Hematopoietic multipotent progenitor cell treated with erythropoietin and hydrocortisone succinate and interleukin-3 and kit ligand, for 17 days (in vitro differentiated cells): Measurements from ENCODE around the gene MRPS35.

Source experiments
- DNase-seq: peaks from one replicate; pipeline ENCODE4 v3.0.0-alpha.2; 2015; ENCODE audit warnings: low spot score

Gene MRPS35

GRCh38 chr12:27772328-27773049 lies 61.9 kb downstream of the MRPS35 start:
- no peak for DNase-seq

GRCh38 chr12:27777141-27777540 lies 66.5 kb downstream of the MRPS35 start:
- no peak for DNase-seq

DNA sequence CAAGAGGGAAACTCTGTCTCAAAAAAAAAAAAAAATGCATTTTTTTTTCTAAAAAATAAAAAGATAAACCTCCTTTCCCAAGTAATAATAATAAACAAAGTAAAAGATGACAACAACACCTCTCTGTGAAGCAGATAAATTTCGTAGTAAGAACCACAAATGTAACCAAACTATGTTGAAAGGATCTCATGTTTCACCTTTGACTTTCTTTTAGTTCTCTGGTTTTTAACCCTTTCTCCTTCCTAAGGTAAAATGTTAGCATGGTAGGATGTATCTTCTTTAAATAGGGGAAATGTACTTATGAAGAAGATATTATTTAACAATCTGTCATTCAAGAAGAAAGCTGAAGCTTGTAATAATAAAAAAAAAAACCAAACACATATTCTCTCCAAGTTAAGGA lies 67.6 kb downstream of the MRPS35 start:
- no peak for DNase-seq

- DNase-seq: no peak
These were observed 68.8 kb downstream of the MRPS35 start for GRCh38 chr12:27779416-27779919.

DNA sequence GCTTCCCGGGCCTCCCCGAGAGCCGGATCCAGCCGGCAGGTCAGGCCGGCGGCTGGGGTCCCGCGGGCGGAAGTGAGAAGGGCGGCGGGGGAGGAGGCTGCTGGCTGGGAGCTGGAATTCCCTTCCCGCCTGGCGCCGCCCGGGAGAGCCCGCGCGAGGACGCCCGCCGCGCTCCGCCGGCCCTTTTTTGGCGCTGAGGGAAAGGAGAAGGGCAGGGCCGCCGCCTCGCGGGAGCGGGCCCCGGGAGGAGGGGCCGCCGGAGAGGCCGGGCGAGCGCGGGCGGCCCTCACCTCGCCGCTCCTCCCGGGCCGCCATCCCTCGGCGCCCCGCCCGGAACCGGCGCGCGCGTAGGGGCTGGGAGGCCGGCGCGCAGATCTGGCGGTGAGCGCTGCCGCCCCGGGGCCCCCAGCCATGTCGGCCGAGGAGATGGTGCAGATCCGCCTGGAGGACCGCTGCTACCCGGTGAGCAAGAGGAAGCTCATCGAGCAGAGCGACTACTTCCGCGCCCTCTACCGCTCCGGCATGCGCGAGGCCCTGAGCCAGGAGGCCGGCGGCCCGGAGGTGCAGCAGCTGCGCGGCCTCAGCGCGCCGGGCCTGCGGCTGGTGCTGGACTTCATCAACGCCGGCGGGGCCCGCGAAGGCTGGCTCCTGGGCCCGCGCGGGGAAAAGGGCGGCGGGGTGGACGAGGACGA lies 69.4 kb downstream of the MRPS35 start, which contains the start of the genes KLHL42 and MANSC4:
TSS of gene KLHL42 (plus strand) at position 314 of the 692 bp plus-strand sequence. CDS start at position 412, 98 bp downstream.
TSS of gene MANSC4 (minus strand) at position 317 of the 692 bp plus-strand sequence. CDS start 8,960 bp downstream, outside the sequence.
- peak; percentile 18 for DNase-seq

GRCh38 chr12:27780612-27781408 lies 70.2 kb downstream of the MRPS35 start:
- no peak for DNase-seq

DNA sequence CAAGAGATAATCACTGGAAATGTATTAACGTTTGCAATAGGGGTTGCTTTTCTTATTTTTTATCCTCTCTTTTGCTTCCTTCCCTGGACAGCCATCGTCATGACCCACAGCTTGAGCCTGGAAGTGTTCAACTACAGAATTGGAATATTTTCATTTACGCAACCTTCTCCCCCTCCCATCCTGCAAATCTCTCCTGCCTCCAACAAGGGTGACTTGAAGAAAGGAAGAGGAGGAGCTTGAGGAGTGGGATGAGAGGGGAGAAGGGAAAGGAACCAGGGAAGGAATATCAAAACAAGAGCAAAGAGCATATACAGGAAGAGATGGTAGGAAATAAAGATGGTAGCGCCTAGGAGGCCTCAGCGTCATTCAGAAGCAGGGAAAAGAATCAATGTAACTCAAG lies 71.0 kb downstream of the MRPS35 start:
- DNase-seq: no peak

- DNase-seq: no peak
These were observed 71.8 kb downstream of the MRPS35 start for GRCh38 chr12:27782481-27782880.

DNA sequence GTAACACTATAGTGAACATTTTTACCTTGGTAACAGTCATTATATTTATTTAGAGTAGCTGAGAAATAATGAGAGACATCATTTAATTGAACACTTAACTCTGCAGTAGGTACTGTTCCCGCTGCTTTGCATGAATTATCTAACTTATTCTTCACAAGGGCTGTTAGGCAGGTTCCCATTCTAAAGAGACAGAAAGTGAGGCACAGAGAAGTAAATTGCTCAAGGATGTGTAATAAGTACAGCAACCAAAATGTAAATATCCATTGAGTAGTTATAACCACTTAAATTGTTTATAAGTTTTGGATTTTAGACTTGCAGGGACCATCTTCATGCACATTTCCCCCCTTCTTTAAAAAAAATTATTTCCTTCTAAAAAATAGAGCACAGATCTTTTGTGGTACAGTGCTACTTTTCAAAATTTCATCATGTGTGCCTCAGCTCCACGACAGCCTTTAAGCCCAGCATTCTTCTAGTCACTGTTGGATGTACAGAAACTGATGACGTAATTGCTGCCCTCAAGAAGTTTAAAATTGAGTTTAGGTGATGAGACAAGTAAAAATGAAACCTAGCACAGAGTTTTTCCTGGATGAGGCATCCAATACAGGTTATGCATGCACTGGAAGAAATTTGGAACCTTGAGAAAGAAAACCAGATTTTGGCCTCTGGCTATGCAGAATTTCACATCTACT lies 75.4 kb downstream of the MRPS35 start:
- DNase-seq: no peak

GRCh38 chr12:27787559-27787958 lies 76.9 kb downstream of the MRPS35 start:
- DNase-seq: no peak

GRCh38 chr12:27790179-27790578 lies 79.5 kb downstream of the MRPS35 start:
- DNase-seq: no peak

- no peak for DNase-seq
These were observed 84.4 kb downstream of the MRPS35 start for GRCh38 chr12:27794818-27795584.

DNA sequence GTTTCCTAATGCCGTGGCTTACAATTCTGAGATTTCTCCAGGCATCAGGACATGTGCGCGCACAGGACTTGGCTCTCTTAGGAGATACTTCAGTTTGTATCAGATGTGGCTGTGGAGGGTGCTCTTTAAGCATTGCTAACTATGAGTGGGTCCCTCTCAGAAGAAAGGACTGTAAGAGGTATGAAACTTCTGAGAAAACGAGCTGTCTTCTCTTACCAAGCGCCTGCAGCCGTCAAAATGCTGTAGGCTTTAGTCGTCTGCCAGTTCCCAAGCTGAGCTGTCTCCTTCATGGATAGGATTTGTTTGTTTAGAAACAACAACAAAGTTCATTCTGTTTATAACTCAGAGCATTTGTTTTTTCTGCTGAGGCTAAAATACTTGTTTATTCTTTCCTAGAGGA lies 85.5 kb downstream of the MRPS35 start:
- DNase-seq: no peak

- no peak for DNase-seq
These were observed 86.8 kb downstream of the MRPS35 start for GRCh38 chr12:27797301-27798025.

- no peak for DNase-seq
These were observed 90.2 kb downstream of the MRPS35 start for GRCh38 chr12:27800819-27801218.

- no peak for DNase-seq
These were observed 91.0 kb downstream of the MRPS35 start for GRCh38 chr12:27801630-27802029.

DNA sequence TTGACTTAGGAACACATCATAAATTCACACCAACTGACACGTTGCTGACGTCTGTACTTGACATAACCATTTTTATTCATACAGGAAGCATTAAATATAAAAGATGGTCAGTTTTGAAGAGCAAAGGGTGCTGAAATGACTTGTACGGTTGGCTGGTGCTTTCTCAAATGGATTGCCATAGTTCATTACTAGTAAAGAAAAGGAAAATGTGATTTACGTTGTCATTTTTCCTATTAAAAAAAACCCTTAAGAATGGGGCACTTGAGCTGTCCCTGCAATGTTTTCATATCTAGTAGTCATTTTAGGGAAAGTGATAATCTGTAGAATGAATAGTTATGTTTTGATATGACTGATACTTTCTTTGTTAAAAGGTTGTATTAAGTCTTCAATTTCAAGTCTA lies 91.9 kb downstream of the MRPS35 start:
- no peak for DNase-seq

DNA sequence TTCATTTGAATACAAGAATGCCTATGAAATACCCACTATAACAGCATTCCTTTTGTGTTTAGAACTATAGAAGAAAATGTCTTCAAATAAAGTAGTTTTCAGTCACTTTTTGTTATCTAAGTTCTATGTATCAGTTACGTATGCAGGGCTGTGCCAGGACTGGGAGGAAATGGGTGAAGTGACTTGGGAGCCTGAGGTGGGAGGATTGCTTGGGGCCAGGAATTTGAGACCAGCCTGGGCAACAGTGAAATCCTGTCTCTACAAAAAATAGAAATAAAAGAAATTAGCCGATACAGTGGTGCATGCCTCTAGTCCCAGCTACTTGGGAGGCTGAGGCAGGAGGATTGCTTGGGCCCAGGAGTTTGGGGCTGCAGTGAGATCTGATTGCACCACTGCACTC lies 92.3 kb downstream of the MRPS35 start:
- DNase-seq: no peak

- DNase-seq: no peak
These were observed 94.6 kb downstream of the MRPS35 start for GRCh38 chr12:27805238-27805637.
